Upper lobe of right lung (tissue), 1 donor: Measurements from ENCODE around the gene CTDSP2. TPM values are rescaled to one million over a fixed set of nuclear protein-coding genes. Genes with fewer than 3 reads are reported as not detected.
A peak's percentile ranks its signal among the peaks of the same experiment; 100 is the strongest.

ENCODE experiments used
- ATAC-seq: fragments of 200-7000 bp; cut with Tn5 transposase; one replicate; pipeline ENCODE4 v1.9.1; 2020; ENCODE audit warnings: mild to moderate bottlenecking, moderate library complexity
- DNase-seq: peaks from one replicate; pipeline ENCODE4 v3.0.0-alpha.2; 2020
- H3K27ac ChIP-seq: fragments of 200-600 bp; one replicate; pipeline ENCODE4 v1.8.0; 2022
- H3K27me3 ChIP-seq: fragments of 200-600 bp; one replicate; pipeline ENCODE4 v1.8.0; 2022; ENCODE audit warnings: mild to moderate bottlenecking
- H3K36me3 ChIP-seq: fragments of 200-600 bp; one replicate; pipeline ENCODE4 v1.8.0; 2022
- H3K4me1 ChIP-seq: fragments of 200-600 bp; one replicate; pipeline ENCODE4 v1.8.0; 2022
- H3K4me3 ChIP-seq: fragments of 200-600 bp; one replicate; pipeline ENCODE4 v1.8.0; 2022; ENCODE audit warnings: mild to moderate bottlenecking
- H3K9me3 ChIP-seq: fragments of 200-600 bp; one replicate; pipeline ENCODE4 v1.8.0; 2022
- CTCF ChIP-seq: fragments of 200-600 bp; IDR thresholded peaks from one replicate; pipeline ENCODE4 v1.8.0; 2022; ENCODE audit warnings: antibody characterized with exemption
- intact Hi-C: fragments of 100-400 bp; cut with DNase I; formaldehyde crosslinking; loops from one replicate; pipeline ENCODE4 v1.11.0; 2022
- total RNA-seq: library from RNA; stranded (reverse); fragmentation: NEBNext Ultra II Directional; extraction: Animal tissue kit (Norgen Biotek cat#: 25700); gene quantifications from one replicate; pipeline ENCODE4 v1.2.1, GENCODE V29; 2021
- donor health status: DM: no; HTN: yes; CAD: no; lungs with severe emphysema.

Gene CTDSP2
- total RNA-seq, 1 donor from 2014 or later: 217 TPM

- Histone ChIP-seq H3K36me3 (no peaks in the 10 kb centered on the region), H3K4me1 (peaks cover 34% of the 10 kb centered on the region), H3K4me3 (no peak overlapping the region), H3K27ac (no peak overlapping the region), H3K9me3 (no peaks in the 10 kb centered on the region), H3K27me3 (no peaks in the 10 kb centered on the region)
- no peak for DNase-seq
- intact Hi-C loops: no loop called here
- ATAC-seq: no peak
- TF ChIP-seq CTCF: no peak
These were observed 2.5 kb upstream of the CTDSP2 start for GRCh38 chr12:57849035-57849434.

GRCh38 chr12:57848208-57848607, 1.7 kb upstream of the CTDSP2 start:
- TF ChIP-seq CTCF: no peak
- no peak overlapping the region for H3K4me3 ChIP-seq
- intact Hi-C loops: no loop called here
- no peaks in the 10 kb centered on the region for H3K36me3 ChIP-seq
- H3K9me3 ChIP-seq: no peaks in the 10 kb centered on the region
- H3K4me1 ChIP-seq: peaks cover 35% of the 10 kb centered on the region
- ATAC-seq (no peak), DNase-seq (no peak)
- H3K27me3 ChIP-seq: no peaks in the 10 kb centered on the region
- H3K27ac ChIP-seq: no peak overlapping the region

DNA sequence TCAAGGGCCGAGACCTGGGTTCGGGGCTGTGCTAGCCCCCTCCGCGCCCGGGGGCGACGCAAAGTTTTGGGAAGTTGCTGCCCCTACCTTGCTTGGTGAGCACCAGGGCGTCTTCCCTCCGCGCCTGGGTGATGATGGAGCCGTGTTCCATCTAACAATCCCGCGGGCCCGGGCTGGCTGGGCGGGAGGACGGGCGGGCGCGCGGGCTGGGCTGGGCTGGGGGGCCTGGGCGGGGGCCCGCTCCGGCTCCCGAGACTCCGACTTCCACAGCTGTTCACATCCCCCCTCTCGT, 298 bp downstream of the CTDSP2 start:
- intact Hi-C loops: no loop called here
- Histone ChIP-seq H3K4me3 (peak overlapping the region; percentile 99), H3K4me1 (peaks cover 39% of the 10 kb centered on the region), H3K27me3 (no peaks in the 10 kb centered on the region), H3K36me3 (no peaks in the 10 kb centered on the region), H3K27ac (peak overlapping the region; percentile 100), H3K9me3 (no peaks in the 10 kb centered on the region)
- no peak for ATAC-seq
- DNase-seq: no peak
- TF ChIP-seq CTCF: no peak

DNA sequence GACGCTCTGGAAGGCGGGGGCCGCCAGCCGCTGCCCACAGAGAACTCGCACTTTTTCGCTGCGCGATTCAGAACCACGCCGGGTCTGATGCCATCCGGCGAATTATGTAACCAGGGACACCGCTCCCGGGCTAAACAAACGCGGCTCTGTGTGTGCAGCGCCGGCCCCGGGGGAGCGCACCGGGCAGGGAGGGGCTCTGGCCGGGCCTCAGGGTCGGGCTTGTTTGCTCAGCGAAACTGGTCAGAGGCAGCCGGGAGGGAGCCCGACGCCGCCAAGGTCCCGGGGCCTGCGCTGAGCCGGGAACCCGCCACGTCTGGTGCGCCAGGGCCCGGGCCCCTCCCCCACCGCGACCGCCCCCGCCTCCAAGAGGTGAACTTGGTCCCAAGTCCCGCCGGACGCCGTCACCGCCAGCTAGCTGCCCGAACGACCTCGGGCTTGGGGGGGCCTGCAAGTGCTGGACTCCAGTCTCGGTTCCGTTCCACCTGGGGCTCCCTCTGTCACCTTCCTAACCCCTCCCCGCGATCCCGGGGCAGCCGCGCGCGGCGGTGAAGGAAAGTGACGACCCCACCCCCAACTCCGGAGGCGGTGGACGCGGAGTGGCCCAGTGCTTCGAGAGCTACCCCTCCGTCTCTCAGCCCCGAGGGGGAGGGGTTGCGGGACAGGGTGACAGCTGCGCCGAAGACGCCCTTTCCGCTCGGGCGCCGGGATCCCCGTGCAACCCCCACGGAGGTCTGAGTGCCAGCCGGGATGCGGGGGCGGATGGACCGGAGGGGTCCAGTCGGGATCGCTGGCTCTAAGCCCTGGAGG, 848 bp downstream of the CTDSP2 start:
- H3K27me3 ChIP-seq: no peaks in the 10 kb centered on the region
- H3K4me3 ChIP-seq: peak overlapping the region; percentile 99
- H3K27ac ChIP-seq: peak overlapping the region; percentile 100
- intact Hi-C loops: no loop called here
- no peak for TF ChIP-seq CTCF
- DNase-seq (peak; percentile 93), ATAC-seq (peak; percentile 59)
- H3K4me1 ChIP-seq: peaks cover 41% of the 10 kb centered on the region
- H3K36me3 ChIP-seq: no peaks in the 10 kb centered on the region
- no peaks in the 10 kb centered on the region for H3K9me3 ChIP-seq

DNA sequence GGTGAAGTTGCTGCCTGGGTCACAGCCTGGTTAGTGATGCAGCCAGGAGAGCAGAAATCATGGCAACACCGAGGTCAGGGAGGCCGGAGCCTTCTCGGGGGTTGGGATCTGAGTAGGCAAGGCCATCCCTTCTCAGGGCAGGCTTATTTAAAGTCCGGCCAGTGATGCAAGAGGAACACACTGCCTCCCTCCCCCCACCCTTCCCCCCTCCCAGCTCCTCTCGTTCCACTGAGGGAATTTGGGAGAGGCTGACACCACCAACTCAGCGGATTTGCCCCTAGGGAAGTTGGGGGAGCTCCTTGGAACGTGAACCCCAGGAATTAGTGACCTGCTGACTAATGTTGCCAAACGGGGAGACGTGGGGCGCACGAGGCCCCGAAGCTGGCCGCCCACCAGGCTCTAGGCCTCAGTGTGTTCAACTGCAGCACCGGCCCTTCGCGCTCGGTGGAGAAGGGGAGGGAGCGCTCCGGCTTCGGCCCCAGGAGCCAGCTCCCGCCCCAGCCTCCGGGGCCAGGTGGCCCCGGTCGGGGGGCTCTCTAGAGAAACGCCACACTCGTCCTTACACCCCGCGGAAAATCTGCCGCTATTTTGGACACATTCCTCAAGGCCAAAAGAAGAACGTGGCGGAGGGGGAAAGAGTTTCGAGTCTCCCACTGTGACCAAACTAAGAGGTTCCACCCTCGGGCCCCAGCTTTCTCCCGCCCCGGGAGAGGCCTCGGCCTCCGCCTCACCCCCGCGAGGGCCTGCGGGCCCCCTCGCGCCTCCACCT, 1.6 kb downstream of the CTDSP2 start:
- intact Hi-C loops: no loop called here
- H3K4me3 ChIP-seq: peak overlapping the region; percentile 99
- peaks cover 48% of the 10 kb centered on the region for H3K4me1 ChIP-seq
- no peaks in the 10 kb centered on the region for H3K27me3 ChIP-seq
- H3K36me3 ChIP-seq: no peaks in the 10 kb centered on the region
- no peaks in the 10 kb centered on the region for H3K9me3 ChIP-seq
- peak overlapping the region; percentile 100 for H3K27ac ChIP-seq
- peak; percentile 80 for DNase-seq
- TF ChIP-seq CTCF: no peak
- ATAC-seq: peak; percentile 36
